Urinary bladder (tissue), 4 donors: Measurements from ENCODE around the gene GXYLT1. TPM values are rescaled to one million over a fixed set of nuclear protein-coding genes. Genes with fewer than 3 reads are reported as not detected.
"Not testable (repeated sequence)": the region's sequence is repeated elsewhere in the genome, so short reads cannot be mapped to it uniquely, and the experiment has no call there.

Experiments used
- DNase-seq: peaks from one replicate; pipeline ENCODE4 v3.0.0-alpha.2; 2015; ENCODE audit errors: extremely low spot score
- H3K27ac ChIP-seq: one replicate; pipeline ENCODE4 v1.5.1; 2013; ENCODE audit warnings: low read depth, mild to moderate bottlenecking, moderate library complexity
- H3K36me3 ChIP-seq: one replicate; pipeline ENCODE4 v1.6.1; 2013; ENCODE audit warnings: mild to moderate bottlenecking, moderate library complexity; ENCODE audit not compliant: insufficient read depth
- H3K4me1 ChIP-seq: one replicate; pipeline ENCODE4 v1.6.1; 2013; ENCODE audit warnings: mild to moderate bottlenecking, moderate library complexity; ENCODE audit not compliant: insufficient read depth
- H3K4me3 ChIP-seq: one replicate; pipeline ENCODE4 v1.5.1; 2013; ENCODE audit warnings: low read depth, low read length
- WGBS: extraction: QIAGEN DNeasy Blood & Tissue Kit; methylation state at CpG from one replicate; pipeline ENCODE4 v1.1.7; 2013; 5-methylcytosine and 5-hydroxymethylcytosine counted together
- polyA plus RNA-seq: library from polyadenylated mRNA; stranded (reverse); fragments of 200-250 nt; gene quantifications from one replicate; pipeline ENCODE4 v1.2.3, GENCODE V29; 2013
- total RNA-seq: library from RNA; depleted of rRNA; stranded (reverse); fragments of >200 nt; gene quantifications from one replicate; pipeline ENCODE4 v1.2.3, GENCODE V29; 2014
- donor health status: healthy with polysubstance abuse.
- donor health status: healthy.

GXYLT1 gene
- total RNA-seq (39.2 TPM), polyA plus RNA-seq (3.6 TPM)

DNA sequence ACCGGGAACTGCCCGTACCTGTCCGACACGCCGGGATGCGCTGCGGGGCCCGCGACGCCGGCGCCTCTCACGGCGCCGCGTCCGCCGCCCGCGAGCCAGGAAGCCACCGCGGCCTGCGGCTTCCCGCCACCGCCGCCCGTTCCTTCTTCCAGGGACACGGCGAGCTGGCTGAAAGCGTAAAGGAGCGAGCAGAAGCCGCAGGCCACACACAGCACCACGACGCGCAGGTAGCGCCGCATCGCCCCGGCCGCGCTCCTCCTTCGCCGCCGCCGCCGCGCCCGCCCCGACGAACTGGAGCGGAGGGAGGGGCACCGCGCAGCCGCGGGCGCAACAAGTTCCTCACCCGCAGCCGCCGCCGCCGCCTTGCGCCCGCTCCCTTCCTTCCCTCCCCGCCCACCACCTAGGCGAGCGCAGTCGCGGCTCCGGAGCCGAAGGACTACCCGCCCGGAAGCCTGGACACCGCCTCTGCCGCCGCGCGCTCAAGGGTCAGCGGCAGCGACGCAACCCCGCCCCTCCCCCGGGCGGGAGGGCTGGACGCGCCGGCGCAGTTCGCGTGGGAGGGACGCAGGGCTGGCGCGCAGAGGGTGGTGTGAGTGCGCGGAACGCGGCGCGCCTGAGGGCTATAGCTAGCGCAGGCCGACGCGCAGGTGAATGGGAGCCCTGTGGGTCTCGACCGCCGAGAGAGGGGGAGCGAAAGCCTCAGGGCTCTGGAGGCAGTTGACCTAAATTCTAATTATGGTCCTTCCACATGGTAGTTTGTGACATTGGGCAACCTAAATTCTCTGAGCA, at the start of gene GXYLT1:
Gene GXYLT1, minus strand, starts transcription at position 467 of the 789 bp plus-strand sequence. Its CDS starts 228 bp downstream, at position 239.
- Histone ChIP-seq H3K36me3 (no peaks in the 10 kb centered on the region), H3K27ac (peak within 1 kb of the TSS; percentile 75), H3K4me3 (peak within 1 kb of the TSS; percentile 90), H3K4me1 (no peaks in the 10 kb centered on the region)
- under 1% methylated on average over 106 of the region's 106 CpGs for WGBS
- peak; percentile 74 for DNase-seq

GRCh38 chr12:42192686-42193085, 48.0 kb upstream of the GXYLT1 start:
- DNase-seq = no peak
- no peaks in the 10 kb centered on the region for H3K36me3 ChIP-seq
- no peak overlapping the region for H3K27ac ChIP-seq
- no peak overlapping the region for H3K4me3 ChIP-seq
- no peaks in the 10 kb centered on the region for H3K4me1 ChIP-seq
- WGBS = 96% methylated on average over 6 of the region's 6 CpGs

DNA sequence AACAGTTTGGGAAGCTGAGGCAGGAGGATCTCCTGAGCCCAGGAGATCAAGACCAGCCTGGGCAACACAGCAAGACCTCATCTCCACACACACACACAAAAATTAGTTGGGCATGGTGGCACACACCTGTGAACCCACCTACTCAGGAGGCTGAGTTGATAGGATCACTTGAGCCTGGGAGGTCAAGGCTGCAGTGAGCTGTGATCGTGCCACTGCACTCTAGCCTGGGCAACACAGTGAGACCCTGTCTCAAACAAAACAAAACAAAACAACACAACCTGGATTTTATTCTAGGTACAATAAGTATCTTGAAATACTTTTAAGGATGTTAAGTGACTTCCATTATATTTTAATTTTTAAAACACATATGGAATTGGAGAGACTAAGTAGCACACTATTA, 47.6 kb upstream of the GXYLT1 start:
- no peaks in the 10 kb centered on the region for H3K4me1 ChIP-seq
- WGBS = 98% methylated on average over 1 of the region's 1 CpG
- DNase-seq = no peak

GRCh38 chr12:42190376-42190775, 45.7 kb upstream of the GXYLT1 start:
- Histone ChIP-seq H3K4me3 (no peak overlapping the region), H3K4me1 (no peaks in the 10 kb centered on the region), H3K27ac (no peak overlapping the region), H3K36me3 (no peaks in the 10 kb centered on the region)
- DNase-seq = no peak

More for the DNA sequence above, 47.6 kb upstream of the GXYLT1 start:
- Histone ChIP-seq H3K36me3 (no peaks in the 10 kb centered on the region), H3K27ac (no peak overlapping the region), H3K4me3 (no peak overlapping the region)

DNA sequence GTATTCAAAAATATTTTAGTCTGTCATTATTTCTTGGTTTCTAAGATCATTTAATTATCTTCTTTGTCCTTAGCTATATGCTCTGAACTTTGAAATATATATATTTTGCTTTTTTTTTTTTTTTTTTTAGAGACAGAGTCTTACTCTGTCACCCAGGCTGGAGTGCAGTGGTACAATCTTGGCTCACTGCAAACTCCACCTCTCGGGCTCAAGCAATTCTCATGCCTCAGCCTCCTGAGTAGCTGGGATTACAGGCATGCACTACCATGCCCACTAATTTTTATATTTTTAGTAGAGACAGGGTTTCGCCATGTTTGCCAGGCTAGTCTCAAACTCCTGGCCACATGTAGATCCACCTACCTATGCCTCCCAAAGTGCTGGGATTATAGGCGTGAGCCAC, 43.6 kb upstream of the GXYLT1 start:
- not testable (repeated sequence) for DNase-seq, H3K4me1 ChIP-seq, H3K36me3 ChIP-seq, H3K4me3 ChIP-seq, H3K27ac ChIP-seq
- WGBS = 98% methylated on average over 3 of the region's 3 CpGs

DNA sequence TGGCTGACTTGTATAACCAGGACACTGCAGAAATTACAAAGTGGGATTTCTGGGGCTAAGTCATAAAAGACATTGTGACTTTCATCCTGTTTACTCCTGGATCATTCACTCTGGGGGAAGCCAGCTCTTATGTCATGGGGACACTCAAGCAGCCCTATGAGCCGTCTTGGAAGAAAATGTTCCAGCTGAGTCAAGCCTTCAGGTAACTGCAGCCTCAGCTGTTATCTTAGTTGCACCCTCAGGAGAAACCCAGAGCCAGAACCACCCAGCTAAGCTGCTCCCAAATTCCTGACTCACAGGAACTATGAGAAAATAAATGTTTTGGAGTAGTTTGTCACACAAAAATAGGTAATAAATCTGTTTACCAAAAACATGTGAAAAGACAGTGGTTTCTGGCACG, 43.1 kb upstream of the GXYLT1 start:
- 88% methylated on average over 2 of the region's 2 CpGs for WGBS
- no peak for DNase-seq
- H3K27ac ChIP-seq = no peak overlapping the region
- no peak overlapping the region for H3K4me3 ChIP-seq
- no peaks in the 10 kb centered on the region for H3K4me1 ChIP-seq
- no peaks in the 10 kb centered on the region for H3K36me3 ChIP-seq

- H3K27ac ChIP-seq = no peak overlapping the region
Observed at GRCh38 chr12:42186793-42187192, 42.1 kb upstream of the GXYLT1 start.

DNA sequence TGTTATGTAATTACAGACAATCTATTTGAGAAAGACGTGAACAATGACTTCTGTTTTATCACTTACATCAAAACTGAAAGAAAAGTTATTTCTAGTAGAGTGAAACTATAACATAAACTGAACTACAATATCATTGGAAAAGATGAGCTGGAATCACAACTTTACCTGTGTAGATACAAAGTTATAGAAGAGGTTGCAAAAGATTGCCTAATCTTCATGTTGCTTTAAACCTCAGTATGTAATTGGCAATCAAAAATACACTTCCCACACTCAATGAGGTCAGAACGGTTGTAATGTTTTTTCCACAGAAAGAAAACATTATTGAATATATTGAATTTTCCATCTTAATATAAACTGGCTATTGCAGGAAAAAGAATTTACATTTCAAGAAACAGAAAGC, 37.7 kb upstream of the GXYLT1 start:
- WGBS = 81% methylated on average over 2 of the region's 2 CpGs
- DNase-seq = no peak
- H3K27ac ChIP-seq = no peak overlapping the region
- H3K36me3 ChIP-seq = no peaks in the 10 kb centered on the region
- no peak overlapping the region for H3K4me3 ChIP-seq
- no peaks in the 10 kb centered on the region for H3K4me1 ChIP-seq

More at GRCh38 chr12:42186793-42187192, 42.1 kb upstream of the GXYLT1 start:
- Histone ChIP-seq H3K4me3 (no peak overlapping the region), H3K4me1 (no peaks in the 10 kb centered on the region), H3K36me3 (no peaks in the 10 kb centered on the region)
- DNase-seq = no peak
- WGBS = 96% methylated on average over 2 of the region's 2 CpGs

- WGBS = 83% methylated on average over 2 of the region's 2 CpGs
- Histone ChIP-seq H3K36me3 (no peaks in the 10 kb centered on the region), H3K27ac (no peak overlapping the region), H3K4me3 (no peak overlapping the region), H3K4me1 (no peaks in the 10 kb centered on the region)
- DNase-seq = no peak
Observed at GRCh38 chr12:42180990-42181596, 36.4 kb upstream of the GXYLT1 start.

- no peak for DNase-seq
- Histone ChIP-seq H3K27ac (no peak overlapping the region), H3K4me3 (no peak overlapping the region), H3K4me1 (no peaks in the 10 kb centered on the region), H3K36me3 (no peaks in the 10 kb centered on the region)
- 81% methylated on average over 2 of the region's 2 CpGs for WGBS
Observed at GRCh38 chr12:42178101-42178500, 33.4 kb upstream of the GXYLT1 start.

- no peaks in the 10 kb centered on the region for H3K4me1 ChIP-seq
- 99% methylated on average over 1 of the region's 1 CpG for WGBS
- H3K27ac ChIP-seq = no peak overlapping the region
- no peak overlapping the region for H3K4me3 ChIP-seq
- H3K36me3 ChIP-seq = no peaks in the 10 kb centered on the region
- no peak for DNase-seq
Observed at GRCh38 chr12:42174978-42175377, 30.3 kb upstream of the GXYLT1 start.

DNA sequence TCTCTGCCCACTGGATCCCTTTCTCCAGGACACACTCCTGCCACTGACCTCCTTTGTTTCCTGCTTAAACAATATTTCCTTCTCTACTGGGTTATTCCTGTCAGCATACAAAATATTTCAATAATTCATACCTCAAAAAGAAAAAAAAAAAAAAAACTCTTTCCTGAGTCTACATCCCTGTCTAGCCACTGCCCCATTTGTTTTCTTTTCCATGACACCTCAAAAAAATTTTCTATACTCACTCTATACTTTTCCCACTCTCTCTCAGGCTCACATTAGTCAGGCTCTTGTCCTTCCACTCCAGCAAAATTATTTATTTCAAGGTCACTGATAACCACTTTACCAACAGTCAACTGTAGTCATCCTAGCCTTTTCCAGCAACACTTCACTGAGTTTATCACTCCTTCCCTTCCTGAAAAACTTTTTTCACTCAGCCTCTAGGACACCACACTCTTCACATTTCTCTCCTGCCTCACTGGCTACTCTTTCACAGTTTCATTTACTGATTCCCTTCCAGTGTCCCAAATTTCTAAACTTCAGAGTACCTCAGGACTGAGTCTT, 29.4 kb upstream of the GXYLT1 start:
- Histone ChIP-seq H3K4me1 (no peaks in the 10 kb centered on the region), H3K4me3 (no peak overlapping the region), H3K27ac (no peak overlapping the region), H3K36me3 (no peaks in the 10 kb centered on the region)
- no peak for DNase-seq

GRCh38 chr12:42172441-42173210, 28.0 kb upstream of the GXYLT1 start:
- no peaks in the 10 kb centered on the region for H3K4me1 ChIP-seq

More at GRCh38 chr12:42172441-42173210, 28.0 kb upstream of the GXYLT1 start:
- H3K4me3 ChIP-seq = no peak overlapping the region
- WGBS = 95% methylated on average over 4 of the region's 4 CpGs
- no peaks in the 10 kb centered on the region for H3K36me3 ChIP-seq
- DNase-seq = no peak
- H3K27ac ChIP-seq = no peak overlapping the region
